ENCODE data around the gene TSPAN10. TPM values are rescaled to one million over a fixed set of nuclear protein-coding genes. Genes with fewer than 3 reads are reported as not detected.

Gene TSPAN10
- total RNA-seq, 1 experiment from 2014 or later: 1.8 TPM

GRCh38 chr17:81593105-81593871 is 43.7 kb upstream of the TSPAN10 start:
- intact Hi-C loops (cut with micrococcal nuclease): no loop called here
- DNase-seq (ENCODE audit: unreplicated experiment): no peak
- H3K4me3 Mint-ChIP-seq (ENCODE audit: unreplicated experiment): no peak overlapping the region
- TF ChIP-seq CTCF (IDR thresholded peaks at IDR 0.05; ENCODE audit: unreplicated experiment): no peak
- CTCF ChIA-PET: no interaction called here
- H3K4me1 Mint-ChIP-seq (ENCODE audit: insufficient read depth, unreplicated experiment): no peaks in the 10 kb centered on the region
- POLR2A ChIA-PET: no interaction called here
- no peaks in the 10 kb centered on the region for H3K9me3 Mint-ChIP-seq (ENCODE audit: unreplicated experiment)
- peaks cover 88% of the 10 kb centered on the region for H3K36me3 Mint-ChIP-seq (ENCODE audit: insufficient read depth, unreplicated experiment)
- no peaks in the 10 kb centered on the region for H3K27me3 Mint-ChIP-seq (ENCODE audit: insufficient read depth, unreplicated experiment)
- no peak overlapping the region for H3K27ac Mint-ChIP-seq (ENCODE audit: low read depth, unreplicated experiment)
- BruUV-seq (replicated peaks): no TSS peak

GRCh38 chr17:81599719-81600486 is 37.1 kb upstream of the TSPAN10 start:
- intact Hi-C loops (cut with micrococcal nuclease): loop anchor here (2.0 kb wide), 1 partner anchor 87 kb away; the partner anchor contains the start of gene ACTG1
- TF ChIP-seq CTCF (IDR thresholded peaks at IDR 0.05; ENCODE audit: unreplicated experiment): no peak
- Mint-ChIP-seq H3K27ac (ENCODE audit: low read depth, unreplicated experiment) (no peak overlapping the region), H3K4me1 (ENCODE audit: insufficient read depth, unreplicated experiment) (no peaks in the 10 kb centered on the region), H3K4me3 (ENCODE audit: unreplicated experiment) (no peak overlapping the region), H3K27me3 (ENCODE audit: insufficient read depth, unreplicated experiment) (no peaks in the 10 kb centered on the region), H3K9me3 (ENCODE audit: unreplicated experiment) (no peaks in the 10 kb centered on the region), H3K36me3 (ENCODE audit: insufficient read depth, unreplicated experiment) (peaks cover 97% of the 10 kb centered on the region)
- no peak for DNase-seq (ENCODE audit: unreplicated experiment)
- CTCF ChIA-PET: interaction anchor here (0.5 to 2.8 kb wide), 11 partner anchors 14 to 459 kb away, joined by 3 to 29 read pairs (median 9); partner anchors contain the start of gene FAAP100
- BruUV-seq (replicated peaks): no TSS peak
- POLR2A ChIA-PET: interaction anchor here (1.0 to 2.9 kb wide), 4 partner anchors 21 to 81 kb away, joined by 3 to 10 read pairs (median 4); no protein-coding TSS in a partner anchor

DNA sequence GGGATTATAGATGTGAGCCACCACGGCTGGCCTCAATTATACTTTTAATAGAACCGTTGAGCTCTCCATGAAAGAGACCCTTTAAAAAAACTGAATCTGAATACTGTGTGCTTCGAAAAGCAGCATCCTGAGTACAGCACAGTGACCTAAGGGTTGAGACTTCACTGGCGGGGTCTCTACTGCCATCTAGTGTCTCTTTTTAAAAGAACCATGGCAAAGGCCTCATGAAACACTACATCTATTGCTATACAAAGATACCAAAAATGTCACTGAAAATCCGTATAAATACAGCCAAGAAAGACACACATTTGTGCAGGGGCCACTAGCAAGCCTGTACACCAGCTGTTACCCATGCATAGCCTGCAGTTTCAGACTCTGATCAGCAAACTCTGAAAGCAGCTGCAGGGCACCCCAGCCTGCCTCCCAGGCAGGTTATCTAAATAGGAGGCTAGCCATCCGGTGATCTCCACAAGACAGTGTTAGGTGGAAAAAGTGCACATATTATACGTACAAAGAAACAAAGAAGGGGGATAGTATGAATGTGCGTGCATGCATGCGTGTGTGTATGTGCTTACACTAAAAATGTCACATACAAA is 35.4 kb upstream of the TSPAN10 start:
- ChIA-PET CTCF (interaction anchor here (0.5 to 2.8 kb wide), 41 partner anchors 8 to 1541 kb away, joined by 3 to 29 read pairs (median 4); partner anchors contain the start of gene FAAP100), POLR2A (interaction anchor here (0.6 to 2.9 kb wide), 11 partner anchors 25 to 842 kb away, joined by 3 to 12 read pairs (median 4); partner anchors contain the start of genes ARL16, FAAP100, HGS and NPLOC4)
- intact Hi-C loops (cut with micrococcal nuclease): loop anchor here (1.0 to 2.0 kb wide), 2 partner anchors 48 to 89 kb away; partner anchors contain the start of gene ACTG1
- Mint-ChIP-seq H3K9me3 (ENCODE audit: unreplicated experiment) (no peaks in the 10 kb centered on the region), H3K36me3 (ENCODE audit: insufficient read depth, unreplicated experiment) (peaks cover 94% of the 10 kb centered on the region), H3K27ac (ENCODE audit: low read depth, unreplicated experiment) (no peak overlapping the region), H3K4me1 (ENCODE audit: insufficient read depth, unreplicated experiment) (no peaks in the 10 kb centered on the region), H3K27me3 (ENCODE audit: insufficient read depth, unreplicated experiment) (no peaks in the 10 kb centered on the region), H3K4me3 (ENCODE audit: unreplicated experiment) (no peak overlapping the region)
- peak; percentile 72 for DNase-seq (ENCODE audit: unreplicated experiment)
- BruUV-seq (replicated peaks): no TSS peak
- peak; percentile 80 for TF ChIP-seq CTCF (IDR thresholded peaks at IDR 0.05; ENCODE audit: unreplicated experiment)
